WTC11 (cell line): Measurements from ENCODE around the gene CLSTN2. TPM values are rescaled to one million over a fixed set of nuclear protein-coding genes. Genes with fewer than 3 reads are reported as not detected.

Experiments
- ATAC-seq: fragments of 200-7000 bp; cut with Tn5 transposase; 2 replicates; pipeline ENCODE4 v1.10.0; 2021; ENCODE audit warnings: mild to moderate bottlenecking, moderate library complexity
- CTCF ChIA-PET: fragments of 300-600 bp; sonication (Branson Sonifier 250); formaldehyde crosslinking; loops from one replicate; lab custom pipeline; 2021; ENCODE audit warnings: antibody characterized with exemption; lab: Charles Lee
- POLR2A ChIA-PET: fragments of 350-600 bp; sonication (Branson Sonifier 250); formaldehyde crosslinking; loops from one replicate; lab custom pipeline; 2021; ENCODE audit warnings: antibody characterized with exemption; lab: Charles Lee
- DNase-seq: peaks from one replicate; pipeline ENCODE4 v3.0.0; 2021; ENCODE audit warnings: low spot score
- H3K27ac Mint-ChIP-seq: 2 replicates; pipeline ENCODE4 v1.8.0; 2021; ENCODE audit warnings: mixed read lengths
- H3K27me3 Mint-ChIP-seq: 2 replicates; pipeline ENCODE4 v1.8.0; 2021; ENCODE audit warnings: low read depth, mild to moderate bottlenecking, moderate library complexity, mixed read lengths
- H3K36me3 Mint-ChIP-seq: 2 replicates; pipeline ENCODE4 v1.8.0; 2021; ENCODE audit warnings: mixed read lengths
- H3K4me1 Mint-ChIP-seq: 2 replicates; pipeline ENCODE4 v1.8.0; 2022; ENCODE audit warnings: mixed read lengths
- H3K4me3 Mint-ChIP-seq: 2 replicates; pipeline ENCODE4 v1.8.0; 2021; ENCODE audit warnings: mild to moderate bottlenecking, moderate library complexity, mixed read lengths
- H3K9me3 Mint-ChIP-seq: 2 replicates; pipeline ENCODE4 v1.8.0; 2021; ENCODE audit warnings: mixed read lengths
- ATF1 ChIP-seq: sonication (generic); formaldehyde crosslinking; IDR thresholded peaks from 2 replicates; pipeline ENCODE4 v1.8.1; 2023; ENCODE audit warnings: mild to moderate bottlenecking, moderate library complexity, missing genetic modification reagents
- CREM ChIP-seq: sonication (generic); formaldehyde crosslinking; IDR thresholded peaks from 2 replicates; pipeline ENCODE4 v1.8.1; 2022; ENCODE audit warnings: mild to moderate bottlenecking, missing genetic modification reagents, moderate library complexity
- EMX1 ChIP-seq: fragments of 250-450 bp; sonication (Bioruptor Pico); IDR thresholded peaks from 2 replicates; pipeline ENCODE4 v1.8.0; 2021; ENCODE audit warnings: mild to moderate bottlenecking
- FOXK1 ChIP-seq: sonication (generic); formaldehyde crosslinking; IDR thresholded peaks from 2 replicates; pipeline ENCODE4 v1.8.0; 2022; ENCODE audit warnings: mild to moderate bottlenecking, moderate library complexity, missing genetic modification reagents
- JUN ChIP-seq: sonication (generic); formaldehyde crosslinking; IDR thresholded peaks from 2 replicates; pipeline ENCODE4 v1.8.0; 2023; ENCODE audit warnings: mild to moderate bottlenecking, missing genetic modification reagents
- KAT7 ChIP-seq: sonication (generic); formaldehyde crosslinking; IDR thresholded peaks from 2 replicates; pipeline ENCODE4 v1.8.1; 2023; ENCODE audit warnings: missing genetic modification reagents, mild to moderate bottlenecking, borderline replicate concordance
- MXD4 ChIP-seq: fragments of 250-450 bp; sonication (Bioruptor Pico); IDR thresholded peaks from 2 replicates; pipeline ENCODE4 v1.8.0; 2021; ENCODE audit warnings: mild to moderate bottlenecking, moderate library complexity, borderline replicate concordance
- NFYB ChIP-seq: sonication (generic); formaldehyde crosslinking; conservative IDR thresholded peaks from 2 replicates; pipeline ENCODE4 v1.8.0; 2022; ENCODE audit warnings: low read depth, missing genetic modification reagents
- NR1H2 ChIP-seq: sonication (generic); formaldehyde crosslinking; IDR thresholded peaks from 2 replicates; pipeline ENCODE4 v1.9.0; 2021; ENCODE audit warnings: mild to moderate bottlenecking, moderate library complexity, missing genetic modification reagents
- PRRX2 ChIP-seq: fragments of 250-450 bp; sonication (Bioruptor Pico); IDR thresholded peaks from 2 replicates; pipeline ENCODE4 v1.8.0; 2021; ENCODE audit warnings: mild to moderate bottlenecking
- ZNF121 ChIP-seq: sonication (generic); formaldehyde crosslinking; IDR thresholded peaks from 2 replicates; pipeline ENCODE4 v1.8.0; 2023; ENCODE audit warnings: missing genetic modification reagents
- ZNF317 ChIP-seq: sonication (generic); formaldehyde crosslinking; IDR thresholded peaks from 2 replicates; pipeline ENCODE4 v1.8.1; 2023; ENCODE audit warnings: low read depth, mild to moderate bottlenecking, moderate library complexity, missing genetic modification reagents, borderline replicate concordance
- ZNF396 ChIP-seq: fragments of 250-450 bp; sonication (Bioruptor Pico); IDR thresholded peaks from 2 replicates; pipeline ENCODE4 v1.8.0; 2021; ENCODE audit warnings: mild to moderate bottlenecking, moderate library complexity, borderline replicate concordance
- ZNF416 ChIP-seq: fragments of 250-450 bp; sonication (Bioruptor Pico); IDR thresholded peaks from 2 replicates; pipeline ENCODE4 v1.9.0; 2021; ENCODE audit warnings: mild to moderate bottlenecking, inconsistent platforms
- ZNF423 ChIP-seq: fragments of 250-450 bp; sonication (Bioruptor Pico); IDR thresholded peaks from 2 replicates; pipeline ENCODE4 v2.1.2; 2022; ENCODE audit warnings: mild to moderate bottlenecking, moderate library complexity
- total RNA-seq: library from RNA; stranded (reverse); gene quantifications from 3 replicates; pipeline ENCODE4 v1.2.3, GENCODE V29; 2021
- TF ChIP-seq, protein P1 (sequence below): sonication (generic); formaldehyde crosslinking; IDR thresholded peaks from 2 replicates; pipeline ENCODE4 v1.8.0; 2023; ENCODE audit warnings: missing genetic modification reagents, mild to moderate bottlenecking, borderline replicate concordance
- TF ChIP-seq, protein P2 (sequence below): fragments of 250-450 bp; sonication (Bioruptor Pico); IDR thresholded peaks from 2 replicates; pipeline ENCODE4 v1.8.0; 2021; ENCODE audit warnings: mild to moderate bottlenecking
- TF ChIP-seq, protein P3 (sequence below): sonication (generic); formaldehyde crosslinking; IDR thresholded peaks from 2 replicates; pipeline ENCODE4 v1.8.1; 2023; ENCODE audit warnings: mild to moderate bottlenecking, moderate library complexity, missing genetic modification reagents
- TF ChIP-seq, protein P4 (sequence below): fragments of 250-450 bp; sonication (Bioruptor Pico); conservative IDR thresholded peaks from 2 replicates; pipeline ENCODE4 v1.9.0; 2021; ENCODE audit warnings: mild to moderate bottlenecking
- TF ChIP-seq, protein P5 (sequence below): sonication (generic); formaldehyde crosslinking; conservative IDR thresholded peaks from 2 replicates; pipeline ENCODE4 v1.8.1; 2023; ENCODE audit warnings: mild to moderate bottlenecking, low read depth, missing genetic modification reagents, moderate library complexity
- TF ChIP-seq, protein P6 (sequence below): fragments of 250-450 bp; sonication (Bioruptor Pico); IDR thresholded peaks from 2 replicates; pipeline ENCODE4 v2.1.2; 2022; ENCODE audit warnings: mild to moderate bottlenecking, moderate library complexity

CLSTN2 gene
- total RNA-seq, 1 experiment from 2014 or later: 0.35 TPM

DNA sequence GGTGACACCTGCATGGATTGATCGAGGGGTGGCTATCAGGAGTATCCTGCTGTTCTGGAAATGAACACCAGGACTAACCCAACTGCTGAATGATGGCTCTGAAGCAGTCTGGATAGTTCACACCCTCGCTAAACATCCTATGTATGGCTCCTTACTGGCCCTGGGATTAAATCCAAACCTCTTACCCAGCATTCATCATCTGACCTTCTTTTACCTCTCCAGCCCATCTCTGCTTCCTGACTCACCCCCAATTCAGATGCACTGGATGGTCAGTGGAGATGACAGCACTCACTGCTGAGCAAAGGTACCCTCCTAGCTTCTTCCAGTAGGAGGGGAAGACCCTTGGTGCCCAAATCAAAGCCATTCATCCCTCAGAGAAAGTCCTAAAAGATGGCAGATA lies 507.6 kb downstream of the CLSTN2 start:
- Mint-ChIP-seq H3K4me3 (no peak overlapping the region), H3K36me3 (no peaks in the 10 kb centered on the region), H3K9me3 (no peaks in the 10 kb centered on the region), H3K27ac (no peak overlapping the region), H3K27me3 (no peaks in the 10 kb centered on the region; the same call in 1 of the 2 replicates), H3K4me1 (peaks cover 6% of the 10 kb centered on the region)
- ATAC-seq (no peak), DNase-seq (no peak)
- ChIA-PET POLR2A (no interaction called here), CTCF (interaction anchor here (1.2 kb wide), 1 partner anchor 314 kb away, joined by 5 read pairs; no protein-coding TSS in a partner anchor)
- TF ChIP-seq CREM (CRISPR knock-in tag): no peak
- TF ChIP-seq, protein P1, sequence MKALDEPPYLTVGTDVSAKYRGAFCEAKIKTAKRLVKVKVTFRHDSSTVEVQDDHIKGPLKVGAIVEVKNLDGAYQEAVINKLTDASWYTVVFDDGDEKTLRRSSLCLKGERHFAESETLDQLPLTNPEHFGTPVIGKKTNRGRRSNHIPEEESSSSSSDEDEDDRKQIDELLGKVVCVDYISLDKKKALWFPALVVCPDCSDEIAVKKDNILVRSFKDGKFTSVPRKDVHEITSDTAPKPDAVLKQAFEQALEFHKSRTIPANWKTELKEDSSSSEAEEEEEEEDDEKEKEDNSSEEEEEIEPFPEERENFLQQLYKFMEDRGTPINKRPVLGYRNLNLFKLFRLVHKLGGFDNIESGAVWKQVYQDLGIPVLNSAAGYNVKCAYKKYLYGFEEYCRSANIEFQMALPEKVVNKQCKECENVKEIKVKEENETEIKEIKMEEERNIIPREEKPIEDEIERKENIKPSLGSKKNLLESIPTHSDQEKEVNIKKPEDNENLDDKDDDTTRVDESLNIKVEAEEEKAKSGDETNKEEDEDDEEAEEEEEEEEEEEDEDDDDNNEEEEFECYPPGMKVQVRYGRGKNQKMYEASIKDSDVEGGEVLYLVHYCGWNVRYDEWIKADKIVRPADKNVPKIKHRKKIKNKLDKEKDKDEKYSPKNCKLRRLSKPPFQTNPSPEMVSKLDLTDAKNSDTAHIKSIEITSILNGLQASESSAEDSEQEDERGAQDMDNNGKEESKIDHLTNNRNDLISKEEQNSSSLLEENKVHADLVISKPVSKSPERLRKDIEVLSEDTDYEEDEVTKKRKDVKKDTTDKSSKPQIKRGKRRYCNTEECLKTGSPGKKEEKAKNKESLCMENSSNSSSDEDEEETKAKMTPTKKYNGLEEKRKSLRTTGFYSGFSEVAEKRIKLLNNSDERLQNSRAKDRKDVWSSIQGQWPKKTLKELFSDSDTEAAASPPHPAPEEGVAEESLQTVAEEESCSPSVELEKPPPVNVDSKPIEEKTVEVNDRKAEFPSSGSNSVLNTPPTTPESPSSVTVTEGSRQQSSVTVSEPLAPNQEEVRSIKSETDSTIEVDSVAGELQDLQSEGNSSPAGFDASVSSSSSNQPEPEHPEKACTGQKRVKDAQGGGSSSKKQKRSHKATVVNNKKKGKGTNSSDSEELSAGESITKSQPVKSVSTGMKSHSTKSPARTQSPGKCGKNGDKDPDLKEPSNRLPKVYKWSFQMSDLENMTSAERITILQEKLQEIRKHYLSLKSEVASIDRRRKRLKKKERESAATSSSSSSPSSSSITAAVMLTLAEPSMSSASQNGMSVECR (CRISPR knock-in tag): no peak
- TF ChIP-seq PRRX2 (CRISPR knock-in tag): no peak
- no peak for TF ChIP-seq MXD4 (CRISPR knock-in tag)
- TF ChIP-seq NR1H2 (CRISPR knock-in tag): no peak
- TF ChIP-seq ZNF396 (CRISPR knock-in tag): no peak
- TF ChIP-seq ZNF317 (CRISPR knock-in tag): no peak
- TF ChIP-seq, protein P2, sequence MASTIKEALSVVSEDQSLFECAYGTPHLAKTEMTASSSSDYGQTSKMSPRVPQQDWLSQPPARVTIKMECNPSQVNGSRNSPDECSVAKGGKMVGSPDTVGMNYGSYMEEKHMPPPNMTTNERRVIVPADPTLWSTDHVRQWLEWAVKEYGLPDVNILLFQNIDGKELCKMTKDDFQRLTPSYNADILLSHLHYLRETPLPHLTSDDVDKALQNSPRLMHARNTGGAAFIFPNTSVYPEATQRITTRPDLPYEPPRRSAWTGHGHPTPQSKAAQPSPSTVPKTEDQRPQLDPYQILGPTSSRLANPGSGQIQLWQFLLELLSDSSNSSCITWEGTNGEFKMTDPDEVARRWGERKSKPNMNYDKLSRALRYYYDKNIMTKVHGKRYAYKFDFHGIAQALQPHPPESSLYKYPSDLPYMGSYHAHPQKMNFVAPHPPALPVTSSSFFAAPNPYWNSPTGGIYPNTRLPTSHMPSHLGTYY (CRISPR knock-in tag): no peak
- no peak for TF ChIP-seq ZNF423 (CRISPR knock-in tag)
- TF ChIP-seq JUN (CRISPR knock-in tag): no peak
- TF ChIP-seq, protein P3, sequence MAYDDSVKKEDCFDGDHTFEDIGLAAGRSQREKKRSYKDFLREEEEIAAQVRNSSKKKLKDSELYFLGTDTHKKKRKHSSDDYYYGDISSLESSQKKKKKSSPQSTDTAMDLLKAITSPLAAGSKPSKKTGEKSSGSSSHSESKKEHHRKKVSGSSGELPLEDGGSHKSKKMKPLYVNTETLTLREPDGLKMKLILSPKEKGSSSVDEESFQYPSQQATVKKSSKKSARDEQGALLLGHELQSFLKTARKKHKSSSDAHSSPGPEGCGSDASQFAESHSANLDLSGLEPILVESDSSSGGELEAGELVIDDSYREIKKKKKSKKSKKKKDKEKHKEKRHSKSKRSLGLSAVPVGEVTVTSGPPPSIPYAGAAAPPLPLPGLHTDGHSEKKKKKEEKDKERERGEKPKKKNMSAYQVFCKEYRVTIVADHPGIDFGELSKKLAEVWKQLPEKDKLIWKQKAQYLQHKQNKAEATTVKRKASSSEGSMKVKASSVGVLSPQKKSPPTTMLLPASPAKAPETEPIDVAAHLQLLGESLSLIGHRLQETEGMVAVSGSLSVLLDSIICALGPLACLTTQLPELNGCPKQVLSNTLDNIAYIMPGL (CRISPR knock-in tag): no peak
- no peak for TF ChIP-seq EMX1 (CRISPR knock-in tag)
- TF ChIP-seq ZNF416 (CRISPR knock-in tag): no peak

DNA sequence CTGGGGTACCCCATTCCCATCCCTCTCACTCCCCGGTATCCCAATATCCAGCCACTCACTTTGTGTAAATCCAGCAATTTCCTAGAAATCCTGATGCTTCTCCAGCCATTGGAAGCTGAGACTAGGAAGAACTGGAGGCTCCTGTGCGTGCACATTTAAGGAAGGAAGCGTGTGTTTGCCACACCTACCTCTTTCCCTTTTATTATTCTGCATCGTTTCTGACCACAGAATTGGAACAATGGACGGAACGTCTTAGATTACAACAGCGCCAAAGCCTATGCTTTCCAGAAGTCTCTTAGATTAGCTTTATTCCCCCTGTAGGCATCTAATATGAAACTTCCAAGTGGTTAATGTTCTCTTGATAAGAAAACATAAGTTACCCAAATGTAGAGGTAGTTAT lies 508.1 kb downstream of the CLSTN2 start:
- no peak for DNase-seq
- ChIA-PET POLR2A (no interaction called here), CTCF (no interaction called here)
- Mint-ChIP-seq H3K36me3 (no peaks in the 10 kb centered on the region), H3K27me3 (no peaks in the 10 kb centered on the region; the same call in 1 of the 2 replicates), H3K4me1 (peaks cover 6% of the 10 kb centered on the region), H3K4me3 (no peak overlapping the region), H3K9me3 (no peaks in the 10 kb centered on the region), H3K27ac (no peak overlapping the region)
- ATAC-seq: no peak
- no peak for TF ChIP-seq FOXK1
- TF ChIP-seq NFYB (CRISPR knock-in tag): no peak
- TF ChIP-seq MXD4 (CRISPR knock-in tag): no peak
- TF ChIP-seq, protein P4, sequence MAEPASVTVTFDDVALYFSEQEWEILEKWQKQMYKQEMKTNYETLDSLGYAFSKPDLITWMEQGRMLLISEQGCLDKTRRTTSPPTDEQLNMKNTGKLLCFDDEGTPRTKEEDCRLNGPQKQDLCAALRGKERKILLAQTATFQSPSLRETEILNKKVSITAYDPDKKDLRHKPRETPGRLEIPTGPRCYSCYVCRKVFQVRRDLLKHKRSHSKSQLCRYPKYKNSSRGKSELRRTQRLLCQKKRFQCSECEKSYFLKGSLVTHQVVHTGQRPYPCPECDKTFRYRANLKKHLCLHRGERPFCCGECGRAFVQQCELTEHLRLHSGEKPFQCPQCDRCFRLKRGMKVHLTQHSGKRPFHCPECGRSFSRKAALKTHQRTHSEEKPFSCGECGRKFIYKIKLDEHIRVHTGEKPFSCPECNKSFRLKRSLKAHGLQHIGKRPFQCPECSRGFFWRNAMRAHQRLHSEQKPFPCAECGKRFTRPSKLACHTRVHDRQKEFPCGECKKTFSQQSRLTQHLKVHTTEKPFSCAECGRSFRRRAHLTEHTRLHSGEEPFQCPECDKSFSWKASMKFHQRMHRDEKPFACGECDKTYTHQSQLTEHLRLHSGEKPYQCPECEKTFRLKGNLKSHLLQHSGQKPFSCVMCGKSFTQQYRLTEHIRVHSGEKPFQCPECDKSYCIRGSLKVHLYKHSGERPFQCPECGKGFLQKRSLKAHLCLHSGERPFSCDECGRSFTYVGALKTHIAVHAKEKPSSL: no peak
- no peak for TF ChIP-seq EMX1 (CRISPR knock-in tag)
- TF ChIP-seq, protein P5, sequence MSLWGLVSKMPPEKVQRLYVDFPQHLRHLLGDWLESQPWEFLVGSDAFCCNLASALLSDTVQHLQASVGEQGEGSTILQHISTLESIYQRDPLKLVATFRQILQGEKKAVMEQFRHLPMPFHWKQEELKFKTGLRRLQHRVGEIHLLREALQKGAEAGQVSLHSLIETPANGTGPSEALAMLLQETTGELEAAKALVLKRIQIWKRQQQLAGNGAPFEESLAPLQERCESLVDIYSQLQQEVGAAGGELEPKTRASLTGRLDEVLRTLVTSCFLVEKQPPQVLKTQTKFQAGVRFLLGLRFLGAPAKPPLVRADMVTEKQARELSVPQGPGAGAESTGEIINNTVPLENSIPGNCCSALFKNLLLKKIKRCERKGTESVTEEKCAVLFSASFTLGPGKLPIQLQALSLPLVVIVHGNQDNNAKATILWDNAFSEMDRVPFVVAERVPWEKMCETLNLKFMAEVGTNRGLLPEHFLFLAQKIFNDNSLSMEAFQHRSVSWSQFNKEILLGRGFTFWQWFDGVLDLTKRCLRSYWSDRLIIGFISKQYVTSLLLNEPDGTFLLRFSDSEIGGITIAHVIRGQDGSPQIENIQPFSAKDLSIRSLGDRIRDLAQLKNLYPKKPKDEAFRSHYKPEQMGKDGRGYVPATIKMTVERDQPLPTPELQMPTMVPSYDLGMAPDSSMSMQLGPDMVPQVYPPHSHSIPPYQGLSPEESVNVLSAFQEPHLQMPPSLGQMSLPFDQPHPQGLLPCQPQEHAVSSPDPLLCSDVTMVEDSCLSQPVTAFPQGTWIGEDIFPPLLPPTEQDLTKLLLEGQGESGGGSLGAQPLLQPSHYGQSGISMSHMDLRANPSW (CRISPR knock-in tag): no peak
- no peak for TF ChIP-seq ZNF423 (CRISPR knock-in tag)
- TF ChIP-seq ATF1 (CRISPR knock-in tag): no peak
- no peak for TF ChIP-seq KAT7 (CRISPR knock-in tag)
- TF ChIP-seq NR1H2 (CRISPR knock-in tag): no peak
- TF ChIP-seq ZNF121 (CRISPR knock-in tag): no peak
- TF ChIP-seq, protein P6, sequence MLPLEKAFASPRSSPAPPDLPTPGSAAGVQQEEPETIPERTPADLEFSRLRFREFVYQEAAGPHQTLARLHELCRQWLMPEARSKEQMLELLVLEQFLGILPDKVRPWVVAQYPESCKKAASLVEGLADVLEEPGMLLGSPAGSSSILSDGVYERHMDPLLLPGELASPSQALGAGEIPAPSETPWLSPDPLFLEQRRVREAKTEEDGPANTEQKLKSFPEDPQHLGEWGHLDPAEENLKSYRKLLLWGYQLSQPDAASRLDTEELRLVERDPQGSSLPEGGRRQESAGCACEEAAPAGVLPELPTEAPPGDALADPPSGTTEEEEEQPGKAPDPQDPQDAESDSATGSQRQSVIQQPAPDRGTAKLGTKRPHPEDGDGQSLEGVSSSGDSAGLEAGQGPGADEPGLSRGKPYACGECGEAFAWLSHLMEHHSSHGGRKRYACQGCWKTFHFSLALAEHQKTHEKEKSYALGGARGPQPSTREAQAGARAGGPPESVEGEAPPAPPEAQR (CRISPR knock-in tag): no peak
